Measurements from ENCODE around the gene GIGYF2. TPM values are rescaled to one million over a fixed set of nuclear protein-coding genes. Genes with fewer than 3 reads are reported as not detected.

The GIGYF2 gene
- total and polyA plus RNA-seq, 2 of the 13 experiments (the other 11 are each of a cell fraction or from before 2014, with no cell fraction given): 44.9 to 73.5 TPM

DNA sequence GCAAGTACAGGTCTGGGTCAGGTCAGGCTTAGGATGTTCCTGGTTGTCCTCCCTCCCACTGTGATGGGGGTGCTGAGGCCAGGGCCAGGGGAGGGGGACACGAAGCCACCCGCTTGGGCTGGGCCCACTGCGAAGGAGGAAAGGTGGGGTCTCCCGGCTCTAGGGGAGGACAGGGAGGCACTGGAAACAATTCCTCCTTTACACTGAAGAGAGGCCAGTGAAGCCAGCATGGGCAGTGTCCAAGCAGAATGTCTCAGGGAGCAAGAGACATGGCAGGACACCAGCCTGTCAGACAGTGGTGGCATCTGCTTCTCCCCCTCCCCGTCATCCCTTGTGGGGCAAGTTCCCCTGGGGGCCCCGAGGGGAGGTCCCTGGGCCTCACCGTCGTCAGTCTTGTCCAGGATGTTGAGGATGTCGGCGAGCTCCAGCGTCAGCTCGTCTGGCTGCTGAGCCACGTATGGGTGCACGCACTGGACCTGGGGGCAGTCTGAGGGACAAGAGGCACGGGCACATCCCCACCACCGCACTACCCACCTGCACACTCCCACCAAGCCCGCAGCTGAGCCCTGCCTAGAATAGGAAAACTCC is 183.7 kb downstream of the GIGYF2 start (continued):
- TF ChIP-seq RERE (CRISPR knock-in tag; IDR thresholded peaks at IDR 0.05; ENCODE audit: low read depth): no peak
- TF ChIP-seq ZNF772 (CRISPR knock-in tag; IDR thresholded peaks at IDR 0.05): no peak
- TF ChIP-seq, protein P1, sequence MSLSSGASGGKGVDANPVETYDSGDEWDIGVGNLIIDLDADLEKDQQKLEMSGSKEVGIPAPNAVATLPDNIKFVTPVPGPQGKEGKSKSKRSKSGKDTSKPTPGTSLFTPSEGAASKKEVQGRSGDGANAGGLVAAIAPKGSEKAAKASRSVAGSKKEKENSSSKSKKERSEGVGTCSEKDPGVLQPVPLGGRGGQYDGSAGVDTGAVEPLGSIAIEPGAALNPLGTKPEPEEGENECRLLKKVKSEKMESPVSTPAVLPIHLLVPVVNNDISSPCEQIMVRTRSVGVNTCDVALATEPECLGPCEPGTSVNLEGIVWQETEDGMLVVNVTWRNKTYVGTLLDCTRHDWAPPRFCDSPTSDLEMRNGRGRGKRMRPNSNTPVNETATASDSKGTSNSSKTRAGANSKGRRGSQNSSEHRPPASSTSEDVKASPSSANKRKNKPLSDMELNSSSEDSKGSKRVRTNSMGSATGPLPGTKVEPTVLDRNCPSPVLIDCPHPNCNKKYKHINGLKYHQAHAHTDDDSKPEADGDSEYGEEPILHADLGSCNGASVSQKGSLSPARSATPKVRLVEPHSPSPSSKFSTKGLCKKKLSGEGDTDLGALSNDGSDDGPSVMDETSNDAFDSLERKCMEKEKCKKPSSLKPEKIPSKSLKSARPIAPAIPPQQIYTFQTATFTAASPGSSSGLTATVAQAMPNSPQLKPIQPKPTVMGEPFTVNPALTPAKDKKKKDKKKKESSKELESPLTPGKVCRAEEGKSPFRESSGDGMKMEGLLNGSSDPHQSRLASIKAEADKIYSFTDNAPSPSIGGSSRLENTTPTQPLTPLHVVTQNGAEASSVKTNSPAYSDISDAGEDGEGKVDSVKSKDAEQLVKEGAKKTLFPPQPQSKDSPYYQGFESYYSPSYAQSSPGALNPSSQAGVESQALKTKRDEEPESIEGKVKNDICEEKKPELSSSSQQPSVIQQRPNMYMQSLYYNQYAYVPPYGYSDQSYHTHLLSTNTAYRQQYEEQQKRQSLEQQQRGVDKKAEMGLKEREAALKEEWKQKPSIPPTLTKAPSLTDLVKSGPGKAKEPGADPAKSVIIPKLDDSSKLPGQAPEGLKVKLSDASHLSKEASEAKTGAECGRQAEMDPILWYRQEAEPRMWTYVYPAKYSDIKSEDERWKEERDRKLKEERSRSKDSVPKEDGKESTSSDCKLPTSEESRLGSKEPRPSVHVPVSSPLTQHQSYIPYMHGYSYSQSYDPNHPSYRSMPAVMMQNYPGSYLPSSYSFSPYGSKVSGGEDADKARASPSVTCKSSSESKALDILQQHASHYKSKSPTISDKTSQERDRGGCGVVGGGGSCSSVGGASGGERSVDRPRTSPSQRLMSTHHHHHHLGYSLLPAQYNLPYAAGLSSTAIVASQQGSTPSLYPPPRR (CRISPR knock-in tag; IDR thresholded peaks at IDR 0.05; ENCODE audit: borderline replicate concordance): no peak
- 0 out of 2 replicates have a peak, but pooled peaks have one; percentile 37 for TF ChIP-seq ZNF776 (CRISPR knock-in tag; IDR thresholded peaks at IDR 0.05)
- TF ChIP-seq, protein P2, sequence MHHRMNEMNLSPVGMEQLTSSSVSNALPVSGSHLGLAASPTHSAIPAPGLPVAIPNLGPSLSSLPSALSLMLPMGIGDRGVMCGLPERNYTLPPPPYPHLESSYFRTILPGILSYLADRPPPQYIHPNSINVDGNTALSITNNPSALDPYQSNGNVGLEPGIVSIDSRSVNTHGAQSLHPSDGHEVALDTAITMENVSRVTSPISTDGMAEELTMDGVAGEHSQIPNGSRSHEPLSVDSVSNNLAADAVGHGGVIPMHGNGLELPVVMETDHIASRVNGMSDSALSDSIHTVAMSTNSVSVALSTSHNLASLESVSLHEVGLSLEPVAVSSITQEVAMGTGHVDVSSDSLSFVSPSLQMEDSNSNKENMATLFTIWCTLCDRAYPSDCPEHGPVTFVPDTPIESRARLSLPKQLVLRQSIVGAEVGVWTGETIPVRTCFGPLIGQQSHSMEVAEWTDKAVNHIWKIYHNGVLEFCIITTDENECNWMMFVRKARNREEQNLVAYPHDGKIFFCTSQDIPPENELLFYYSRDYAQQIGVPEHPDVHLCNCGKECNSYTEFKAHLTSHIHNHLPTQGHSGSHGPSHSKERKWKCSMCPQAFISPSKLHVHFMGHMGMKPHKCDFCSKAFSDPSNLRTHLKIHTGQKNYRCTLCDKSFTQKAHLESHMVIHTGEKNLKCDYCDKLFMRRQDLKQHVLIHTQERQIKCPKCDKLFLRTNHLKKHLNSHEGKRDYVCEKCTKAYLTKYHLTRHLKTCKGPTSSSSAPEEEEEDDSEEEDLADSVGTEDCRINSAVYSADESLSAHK (CRISPR knock-in tag; IDR thresholded peaks at IDR 0.05; ENCODE audit: borderline replicate concordance): no peak
